ENCODE measurements around the gene SPTBN5.

SPTBN5 gene

DNA sequence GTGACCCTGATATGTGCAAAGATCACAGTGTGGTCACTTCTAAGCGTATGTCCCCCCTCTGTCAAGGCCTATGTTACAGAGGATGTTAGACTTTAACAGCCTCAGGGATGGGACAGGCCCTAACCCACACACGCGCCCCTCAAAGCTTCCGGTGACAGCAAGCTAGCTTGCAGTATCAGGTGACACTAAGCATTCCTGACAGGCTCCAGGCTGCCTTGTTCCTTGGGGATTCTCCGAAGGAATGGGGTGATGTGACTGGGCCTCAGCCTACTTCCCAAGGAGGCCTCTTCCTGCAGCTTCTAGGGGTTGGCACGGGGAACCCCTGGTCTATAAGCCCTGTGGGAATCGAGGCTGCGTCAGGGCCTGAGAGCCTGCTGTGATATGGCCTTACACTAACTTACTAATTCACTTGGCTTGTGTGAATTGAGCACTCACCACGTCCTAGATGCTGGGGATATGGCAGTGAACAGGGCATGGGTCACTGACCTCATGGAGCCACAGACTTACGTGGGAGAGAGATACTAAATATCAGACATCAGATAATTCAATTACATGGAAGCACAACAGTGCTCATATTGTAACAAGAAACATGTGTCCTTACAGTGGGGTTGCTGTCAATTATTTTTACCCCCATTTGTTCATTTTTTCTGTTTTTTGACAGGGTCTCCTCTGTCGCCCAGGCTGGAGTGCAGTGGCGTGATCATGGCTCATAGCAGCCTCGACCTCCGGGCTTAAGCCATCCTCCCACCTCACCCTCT is 11.4 kb upstream of the SPTBN5 start:
- intact Hi-C loops (cut with DNase I), result no loop called here
- DNase-seq, result peak in 1 of 10 donors; percentile 24

GRCh38 chr15:41904541-41905005 is 10.7 kb upstream of the SPTBN5 start:
- DNase-seq, result peak in 8 of 10 donors; percentile 27 to 94 (median 68)
- intact Hi-C loops (cut with DNase I), result loop anchor here (5.0 kb wide), 1 partner anchor 132 kb away; the partner anchor contains the start of gene MAPKBP1

- intact Hi-C loops (cut with DNase I), result loop anchor here (5.0 kb wide), 1 partner anchor 131 kb away; the partner anchor contains the start of gene MAPKBP1
Observed at GRCh38 chr15:41903782-41904181, 9.9 kb upstream of the SPTBN5 start.

GRCh38 chr15:41901431-41901830 is 7.6 kb upstream of the SPTBN5 start:
- intact Hi-C loops (cut with DNase I), result loop anchor here (5.0 kb wide), 1 partner anchor 129 kb away; the partner anchor contains the start of gene MAPKBP1
- no peak for DNase-seq

More at GRCh38 chr15:41903782-41904181, 9.9 kb upstream of the SPTBN5 start:
- peak in 1 of 10 donors; percentile 67 for DNase-seq

- peak in 1 of 10 donors; percentile 35 for DNase-seq
- intact Hi-C loops (cut with DNase I), result loop anchor here (5.0 kb wide), 1 partner anchor 128 kb away; the partner anchor contains the start of gene MAPKBP1
Observed at GRCh38 chr15:41900526-41901380, 6.9 kb upstream of the SPTBN5 start.

DNA sequence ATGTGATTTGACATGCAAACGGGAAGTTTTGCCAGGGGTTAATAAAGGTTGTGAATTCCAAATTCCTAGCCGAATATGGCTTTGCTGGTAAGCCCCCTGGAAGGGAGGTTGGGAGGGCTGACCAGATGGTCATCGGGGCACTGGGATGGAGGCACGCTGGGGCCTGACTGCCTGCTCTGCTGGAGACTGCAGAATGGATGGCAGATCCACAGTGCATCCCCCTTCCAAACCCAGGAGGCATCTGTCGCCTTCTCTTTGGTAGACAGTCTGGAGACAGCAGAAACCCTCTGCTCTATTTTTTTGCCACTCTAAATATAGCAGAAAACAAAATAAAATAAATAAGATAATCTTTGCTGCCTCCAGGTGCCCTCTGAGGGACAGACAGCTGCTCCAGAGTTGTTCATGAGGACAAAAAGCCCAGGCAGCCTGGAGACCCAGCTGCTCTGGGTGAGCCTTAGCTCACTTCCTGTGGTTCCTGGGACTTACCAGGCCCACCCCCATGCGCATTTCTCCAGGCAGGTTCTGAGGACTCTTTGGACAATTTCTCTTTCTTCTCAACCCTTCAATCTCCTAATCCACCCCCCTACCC is 6.1 kb upstream of the SPTBN5 start:
- intact Hi-C loops (cut with DNase I), result loop anchor here (5.0 kb wide), 1 partner anchor 128 kb away; the partner anchor contains the start of gene MAPKBP1

GRCh38 chr15:41897363-41897799 is 3.5 kb upstream of the SPTBN5 start:
- intact Hi-C loops (cut with DNase I), result no loop called here
- peak in 1 of 10 donors; percentile 33 for DNase-seq

More for the DNA sequence above, 6.1 kb upstream of the SPTBN5 start:
- peak in 1 of 10 donors; percentile 44 for DNase-seq

GRCh38 chr15:41896566-41896965 is 2.7 kb upstream of the SPTBN5 start:
- peak in 1 of 10 donors; percentile 22 for DNase-seq
- intact Hi-C loops (cut with DNase I), result no loop called here

DNA sequence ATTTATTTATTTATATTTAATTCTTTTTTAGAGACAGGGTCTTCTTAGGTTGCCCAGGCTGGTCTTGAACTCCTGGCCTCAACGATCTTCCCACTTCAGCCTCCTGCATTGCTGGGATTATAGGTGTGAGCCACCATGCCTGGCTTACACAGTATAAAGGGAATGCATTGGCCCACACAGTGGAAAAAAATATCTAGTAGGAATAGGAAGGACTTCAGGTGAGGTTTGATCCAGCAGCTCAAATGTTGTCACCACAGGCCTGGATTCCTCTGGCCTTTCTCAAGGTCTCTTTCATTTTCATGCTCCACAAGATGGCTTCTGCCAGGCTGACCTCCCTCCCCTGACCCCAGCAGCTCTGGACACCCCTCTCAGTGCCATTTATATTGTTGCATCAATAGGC is 2.1 kb upstream of the SPTBN5 start:
- intact Hi-C loops (cut with DNase I), result no loop called here
- no peak for DNase-seq

- intact Hi-C loops (cut with DNase I), result no loop called here
- peak in 2 of 10 donors; percentile 59 to 71 for DNase-seq
Observed at GRCh38 chr15:41895491-41895890, 1.6 kb upstream of the SPTBN5 start.

GRCh38 chr15:41894791-41895463 is 1.1 kb upstream of the SPTBN5 start:
- DNase-seq, result peak in 6 of 10 donors; percentile 26 to 93 (median 56)
- intact Hi-C loops (cut with DNase I), result no loop called here

- intact Hi-C loops (cut with DNase I), result no loop called here
- DNase-seq, result peak in 2 of 10 donors; percentile 51 to 83
Observed at GRCh38 chr15:41894251-41894790, 468 bp upstream of the SPTBN5 start.

- intact Hi-C loops (cut with DNase I), result no loop called here
- DNase-seq, result peak in 2 of 10 donors; percentile 74 to 80
Observed at GRCh38 chr15:41892621-41893421, 1.0 kb downstream of the SPTBN5 start.

DNA sequence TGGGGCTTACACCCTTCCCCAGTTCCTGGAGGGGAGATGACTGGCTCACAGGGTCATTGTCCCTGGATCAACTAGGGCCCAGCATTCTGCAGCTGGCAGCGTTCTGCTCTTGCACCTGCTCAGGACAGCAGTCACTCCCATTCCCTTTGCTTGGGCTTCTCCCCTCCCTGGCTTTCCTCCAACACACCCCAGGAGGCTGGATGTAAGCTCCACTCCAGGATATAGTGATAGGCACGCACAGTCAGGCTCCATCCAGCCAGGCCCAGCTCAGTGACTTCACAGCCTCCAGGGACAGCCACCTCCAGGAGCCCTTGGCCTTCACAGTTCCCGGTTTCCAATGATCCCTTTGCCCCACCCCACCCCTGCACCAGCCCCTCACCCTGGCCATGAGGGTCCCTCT is 1.9 kb downstream of the SPTBN5 start:
- DNase-seq, result peak in 1 of 10 donors; percentile 36
- intact Hi-C loops (cut with DNase I), result no loop called here

- peak in 1 of 10 donors; percentile 2 for DNase-seq
- intact Hi-C loops (cut with DNase I), result no loop called here
Observed at GRCh38 chr15:41891226-41891625, 2.6 kb downstream of the SPTBN5 start.

- no peak for DNase-seq
- intact Hi-C loops (cut with DNase I), result no loop called here
Observed at GRCh38 chr15:41890050-41890690, 3.7 kb downstream of the SPTBN5 start.

- DNase-seq, result peak in 1 of 10 donors; percentile 82
- intact Hi-C loops (cut with DNase I), result no loop called here
Observed at GRCh38 chr15:41888662-41889253, 5.1 kb downstream of the SPTBN5 start.

DNA sequence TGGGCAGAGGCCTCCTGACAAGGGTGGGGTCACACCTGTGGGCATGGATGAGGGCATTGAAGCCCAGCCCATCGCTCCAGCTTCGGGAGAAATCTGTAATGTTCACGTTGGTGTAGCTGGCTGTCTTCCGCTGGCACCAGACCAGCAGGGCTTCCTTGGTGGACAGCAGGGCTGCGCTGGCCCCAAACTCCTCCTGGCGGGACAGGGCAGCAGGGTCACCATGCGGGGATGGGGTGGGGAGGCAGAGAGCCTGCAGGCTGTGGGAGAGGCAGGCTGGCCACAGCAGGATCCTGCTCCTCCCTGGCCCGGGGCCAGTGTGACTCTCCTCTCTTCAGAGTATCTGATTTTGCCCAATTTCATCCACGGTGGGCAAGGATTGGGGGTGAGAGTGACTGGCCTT is 6.0 kb downstream of the SPTBN5 start:
- peak in 1 of 10 donors; percentile 43 for DNase-seq

More for the DNA sequence above, 6.0 kb downstream of the SPTBN5 start:
- intact Hi-C loops (cut with DNase I), result no loop called here

Data from posterior cingulate gyrus (tissue), 11 donors.